Ramos (cell line): ENCODE measurements around the gene PXDN.
"Not testable (repeated sequence)": the region's sequence is repeated elsewhere in the genome, so short reads cannot be mapped to it uniquely, and the experiment has no call there.

ENCODE experiments used
- in situ Hi-C: fragments of 300-500 bp; cut with MboI; formaldehyde crosslinking; loops from one replicate; pipeline ENCODE4 v1.14.3; 2022; ENCODE audit warnings: low sequenced_read_pairs; ENCODE audit not compliant: unreplicated experiment

Gene PXDN, protein sequence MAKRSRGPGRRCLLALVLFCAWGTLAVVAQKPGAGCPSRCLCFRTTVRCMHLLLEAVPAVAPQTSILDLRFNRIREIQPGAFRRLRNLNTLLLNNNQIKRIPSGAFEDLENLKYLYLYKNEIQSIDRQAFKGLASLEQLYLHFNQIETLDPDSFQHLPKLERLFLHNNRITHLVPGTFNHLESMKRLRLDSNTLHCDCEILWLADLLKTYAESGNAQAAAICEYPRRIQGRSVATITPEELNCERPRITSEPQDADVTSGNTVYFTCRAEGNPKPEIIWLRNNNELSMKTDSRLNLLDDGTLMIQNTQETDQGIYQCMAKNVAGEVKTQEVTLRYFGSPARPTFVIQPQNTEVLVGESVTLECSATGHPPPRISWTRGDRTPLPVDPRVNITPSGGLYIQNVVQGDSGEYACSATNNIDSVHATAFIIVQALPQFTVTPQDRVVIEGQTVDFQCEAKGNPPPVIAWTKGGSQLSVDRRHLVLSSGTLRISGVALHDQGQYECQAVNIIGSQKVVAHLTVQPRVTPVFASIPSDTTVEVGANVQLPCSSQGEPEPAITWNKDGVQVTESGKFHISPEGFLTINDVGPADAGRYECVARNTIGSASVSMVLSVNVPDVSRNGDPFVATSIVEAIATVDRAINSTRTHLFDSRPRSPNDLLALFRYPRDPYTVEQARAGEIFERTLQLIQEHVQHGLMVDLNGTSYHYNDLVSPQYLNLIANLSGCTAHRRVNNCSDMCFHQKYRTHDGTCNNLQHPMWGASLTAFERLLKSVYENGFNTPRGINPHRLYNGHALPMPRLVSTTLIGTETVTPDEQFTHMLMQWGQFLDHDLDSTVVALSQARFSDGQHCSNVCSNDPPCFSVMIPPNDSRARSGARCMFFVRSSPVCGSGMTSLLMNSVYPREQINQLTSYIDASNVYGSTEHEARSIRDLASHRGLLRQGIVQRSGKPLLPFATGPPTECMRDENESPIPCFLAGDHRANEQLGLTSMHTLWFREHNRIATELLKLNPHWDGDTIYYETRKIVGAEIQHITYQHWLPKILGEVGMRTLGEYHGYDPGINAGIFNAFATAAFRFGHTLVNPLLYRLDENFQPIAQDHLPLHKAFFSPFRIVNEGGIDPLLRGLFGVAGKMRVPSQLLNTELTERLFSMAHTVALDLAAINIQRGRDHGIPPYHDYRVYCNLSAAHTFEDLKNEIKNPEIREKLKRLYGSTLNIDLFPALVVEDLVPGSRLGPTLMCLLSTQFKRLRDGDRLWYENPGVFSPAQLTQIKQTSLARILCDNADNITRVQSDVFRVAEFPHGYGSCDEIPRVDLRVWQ (N-terminal part only)

DNA sequence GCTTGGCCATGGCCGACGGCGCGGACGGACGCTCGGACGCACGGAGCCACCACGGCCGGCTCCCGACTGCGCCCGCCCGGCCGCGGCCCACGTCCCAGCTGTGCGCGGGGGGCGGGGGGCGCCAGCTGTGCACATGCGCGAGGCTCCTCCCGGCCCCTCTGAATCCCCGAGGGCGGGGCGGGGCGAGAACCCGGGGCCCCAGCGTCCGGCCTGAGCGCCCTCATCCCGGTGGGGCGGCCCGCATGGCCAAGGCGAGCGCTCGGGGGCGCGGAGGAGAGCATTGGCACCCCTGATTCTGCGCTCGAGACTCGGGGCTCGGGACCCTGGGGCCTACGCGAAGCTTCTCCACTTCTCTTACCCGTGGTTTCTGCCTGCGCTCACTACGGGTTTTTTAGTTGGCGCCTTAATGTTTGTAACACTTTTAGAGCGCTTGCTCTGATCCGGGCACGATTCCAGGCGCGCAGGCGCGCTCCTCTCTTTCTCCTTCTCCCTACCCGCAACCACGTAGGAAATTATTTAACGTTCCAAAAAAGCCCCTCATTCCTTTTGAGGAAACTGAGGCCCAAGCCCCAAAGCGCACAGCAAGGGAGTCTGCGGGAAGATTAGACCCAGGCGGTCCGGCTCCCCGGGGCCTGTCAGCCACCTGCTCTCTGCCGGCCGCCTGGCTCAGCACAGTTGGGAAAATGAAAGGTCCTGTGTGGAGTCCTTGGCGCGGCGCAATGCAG is at the start of gene PXDN:
PXDN (minus strand) TSS at position 70 of the 725 bp plus-strand sequence; CDS start at position 10, 60 bp downstream.
- in situ Hi-C loops, result no loop called here

DNA sequence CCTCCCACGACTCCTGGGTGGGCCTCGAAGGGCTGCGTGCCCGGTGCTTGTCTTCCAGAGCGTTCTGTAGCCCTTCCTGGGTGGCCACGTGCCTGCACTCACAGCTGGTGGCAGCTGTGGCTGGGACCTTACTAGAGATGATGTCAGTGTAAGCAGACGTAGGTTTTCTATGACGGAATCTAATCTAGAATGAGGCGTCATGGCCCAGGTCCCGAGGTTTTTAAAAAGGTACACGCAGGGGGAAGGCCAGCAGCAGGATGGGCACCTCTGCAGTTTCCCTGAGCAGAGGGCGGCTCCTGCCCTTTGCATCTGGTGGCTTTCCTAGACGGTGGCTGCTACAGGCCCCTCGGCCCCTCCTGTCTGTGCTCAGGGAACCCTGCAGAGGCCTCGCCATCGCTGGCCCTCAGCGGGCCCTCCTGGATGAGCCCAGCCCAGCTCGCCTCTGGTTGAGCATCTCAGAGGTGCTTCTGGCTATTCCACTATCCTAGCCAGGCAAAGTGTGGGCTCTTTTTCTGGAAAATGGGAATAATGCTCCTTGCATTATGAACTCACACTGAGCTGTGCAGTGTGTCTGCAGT is 49.6 kb upstream of the PXDN start:
- in situ Hi-C loops, result no loop called here

DNA sequence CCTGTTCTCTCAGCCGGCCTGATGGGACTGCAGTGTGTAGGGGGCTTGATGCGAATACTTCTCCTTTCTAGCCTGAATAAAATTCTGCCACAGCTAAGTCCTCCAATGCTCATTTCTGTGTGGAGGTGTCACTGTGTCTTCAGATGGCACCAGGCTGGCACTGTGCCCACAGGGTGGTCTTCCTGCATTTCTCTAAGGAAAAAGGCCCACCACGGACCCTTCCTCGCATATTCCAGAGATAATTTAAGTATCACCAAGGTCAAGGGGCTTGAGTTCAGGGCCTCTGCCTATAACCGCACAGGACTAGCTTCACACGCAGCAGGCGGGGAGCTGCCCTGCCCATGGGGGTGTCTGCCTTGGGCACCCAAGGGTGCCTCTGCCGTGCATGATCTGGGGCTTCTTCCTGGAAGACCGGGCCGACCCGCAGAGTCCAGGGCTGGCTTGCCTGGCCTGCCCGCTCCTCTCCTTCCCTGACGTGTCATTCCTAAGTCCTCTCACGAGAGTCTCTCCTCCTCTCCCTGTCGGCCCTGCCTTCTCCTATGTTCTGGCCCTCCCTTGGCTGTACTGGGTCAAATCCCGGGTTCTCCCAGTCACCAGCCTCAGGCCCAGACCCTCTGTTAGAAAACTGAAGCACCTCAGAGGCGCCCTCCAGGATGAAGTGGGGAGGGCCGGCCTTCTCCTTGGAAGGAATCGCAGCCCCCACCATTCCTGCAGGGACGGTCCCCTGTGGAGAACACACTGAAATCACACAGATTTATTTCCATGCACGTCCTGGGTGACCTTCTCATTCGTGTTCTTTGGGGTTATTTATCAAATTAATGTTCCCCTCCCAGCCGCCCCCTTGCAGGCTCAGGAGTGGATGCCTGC is 48.9 kb upstream of the PXDN start:
- in situ Hi-C loops, result no loop called here

DNA sequence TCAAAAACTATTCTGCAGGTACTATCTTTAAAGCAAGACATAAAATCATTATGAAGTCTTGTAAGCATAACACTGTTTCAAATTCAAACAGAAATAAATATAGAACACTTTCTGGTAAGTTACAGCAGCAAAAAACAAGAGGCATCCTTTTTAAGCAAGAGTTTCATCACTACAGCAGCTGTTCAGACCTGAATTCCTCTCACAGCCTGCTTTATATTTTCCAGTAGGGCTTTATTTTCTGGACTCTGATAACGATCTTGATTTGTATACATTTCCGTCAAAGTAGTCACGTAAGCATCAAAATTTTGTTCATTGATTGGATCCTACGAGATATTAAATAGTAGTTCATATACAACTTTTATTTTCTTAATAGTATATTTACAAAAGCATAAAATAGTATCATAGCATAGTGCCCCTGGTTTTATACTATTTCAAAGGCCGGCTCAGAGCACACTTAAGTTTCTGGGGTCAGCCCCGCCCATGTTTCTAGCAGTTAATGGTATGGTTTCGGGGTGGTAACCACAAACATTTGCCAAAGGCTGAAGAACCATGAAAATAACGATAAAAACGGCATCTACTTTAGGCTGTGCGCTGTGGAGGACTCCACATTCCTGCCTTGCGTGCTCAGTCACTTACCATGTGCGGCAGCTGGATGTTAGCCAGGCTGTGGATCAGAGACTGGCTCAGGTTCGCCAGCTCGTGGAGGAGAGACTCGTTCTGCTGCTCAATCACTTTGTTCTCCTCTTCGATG is 47.5 kb upstream of the PXDN start:
- in situ Hi-C loops, result no loop called here

DNA sequence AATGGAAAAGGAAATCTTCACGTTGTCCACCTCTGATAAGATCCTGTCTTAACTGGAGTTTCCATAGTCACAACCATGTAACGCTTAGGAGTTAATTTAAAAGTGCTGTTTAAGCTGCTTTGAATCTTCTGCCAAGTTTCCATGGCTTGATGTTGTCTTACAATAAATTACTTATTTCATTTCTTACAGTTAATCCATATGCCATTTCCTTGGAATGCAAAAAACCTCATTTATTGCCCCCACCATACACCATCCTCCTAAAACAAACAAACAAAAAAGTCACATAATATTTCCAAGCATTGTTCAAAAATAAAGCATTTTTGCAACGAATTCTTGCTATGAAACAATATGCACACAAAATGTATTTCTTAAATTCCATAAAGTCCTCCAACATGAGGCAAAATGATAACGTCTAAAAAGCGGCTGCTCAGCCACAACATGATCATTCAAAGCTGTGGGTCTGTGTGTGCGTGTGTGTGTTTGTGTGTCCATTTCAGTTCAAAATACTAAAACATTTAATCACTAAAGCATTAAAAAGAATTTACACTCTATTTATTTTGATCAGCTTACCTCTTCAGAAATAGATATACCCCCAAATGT is 46.8 kb upstream of the PXDN start:
- in situ Hi-C loops, result no loop called here

DNA sequence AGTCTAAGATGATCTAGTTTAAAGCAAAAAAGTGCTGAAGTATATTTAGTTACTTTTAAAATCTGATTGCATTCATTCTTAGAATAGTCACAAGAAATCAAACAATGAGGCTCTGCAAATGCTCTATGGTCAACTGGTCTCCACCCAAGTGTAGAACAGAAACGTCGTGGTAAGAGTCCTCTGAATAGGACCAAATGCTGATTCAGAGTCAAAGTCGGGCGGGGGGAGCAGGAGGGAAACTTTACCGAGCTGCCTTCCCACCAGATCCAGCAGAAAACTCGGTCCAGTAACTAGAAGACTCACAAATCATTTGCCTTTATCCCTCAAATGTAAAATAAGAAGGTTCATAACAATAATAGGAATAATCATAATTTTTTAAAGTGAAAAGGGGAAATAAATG is 46.2 kb upstream of the PXDN start:
- in situ Hi-C loops, result no loop called here

DNA sequence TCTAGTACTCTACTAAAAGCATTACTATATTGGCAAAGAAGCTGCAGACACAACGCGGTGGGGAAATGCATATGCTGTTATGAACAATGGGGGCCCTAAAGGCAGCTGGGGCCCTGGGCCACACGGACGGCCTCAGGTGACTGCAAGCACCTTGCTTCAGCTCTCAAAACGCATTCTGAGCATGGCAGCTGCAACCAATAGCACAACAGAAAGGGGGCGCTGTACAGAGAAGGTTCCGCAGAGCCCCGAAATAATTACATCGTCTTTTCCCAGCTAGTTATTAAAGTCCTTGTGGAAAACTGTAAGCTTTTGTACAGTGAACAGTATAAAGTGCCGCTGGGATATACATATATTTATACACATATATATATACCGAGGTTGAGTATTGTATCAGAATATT is 45.3 kb upstream of the PXDN start:
- in situ Hi-C loops, result no loop called here

DNA sequence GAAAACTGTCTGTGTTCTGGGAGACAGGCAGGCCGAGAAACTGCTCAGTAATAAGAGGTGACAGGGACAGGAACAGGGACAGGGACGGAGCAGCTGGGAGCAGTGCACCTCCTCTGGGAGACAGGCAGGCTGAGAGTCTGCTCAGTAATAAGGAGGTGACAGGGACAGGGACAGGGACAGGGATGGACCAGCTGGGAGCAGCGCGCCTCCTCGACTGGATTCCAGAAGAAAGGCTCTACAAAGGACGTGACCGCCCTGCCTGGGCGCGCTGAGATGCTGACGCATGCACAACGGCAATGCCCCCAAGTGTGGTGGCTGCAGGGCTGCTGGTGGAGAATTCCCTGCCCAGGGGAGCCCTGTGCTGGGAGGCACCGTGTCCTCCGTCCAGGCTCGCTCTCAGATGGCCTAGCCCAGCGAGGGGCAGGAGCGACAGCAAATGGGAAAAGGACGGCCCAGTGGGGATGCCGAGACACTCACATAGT is 44.2 kb upstream of the PXDN start:
- in situ Hi-C loops, result no loop called here

DNA sequence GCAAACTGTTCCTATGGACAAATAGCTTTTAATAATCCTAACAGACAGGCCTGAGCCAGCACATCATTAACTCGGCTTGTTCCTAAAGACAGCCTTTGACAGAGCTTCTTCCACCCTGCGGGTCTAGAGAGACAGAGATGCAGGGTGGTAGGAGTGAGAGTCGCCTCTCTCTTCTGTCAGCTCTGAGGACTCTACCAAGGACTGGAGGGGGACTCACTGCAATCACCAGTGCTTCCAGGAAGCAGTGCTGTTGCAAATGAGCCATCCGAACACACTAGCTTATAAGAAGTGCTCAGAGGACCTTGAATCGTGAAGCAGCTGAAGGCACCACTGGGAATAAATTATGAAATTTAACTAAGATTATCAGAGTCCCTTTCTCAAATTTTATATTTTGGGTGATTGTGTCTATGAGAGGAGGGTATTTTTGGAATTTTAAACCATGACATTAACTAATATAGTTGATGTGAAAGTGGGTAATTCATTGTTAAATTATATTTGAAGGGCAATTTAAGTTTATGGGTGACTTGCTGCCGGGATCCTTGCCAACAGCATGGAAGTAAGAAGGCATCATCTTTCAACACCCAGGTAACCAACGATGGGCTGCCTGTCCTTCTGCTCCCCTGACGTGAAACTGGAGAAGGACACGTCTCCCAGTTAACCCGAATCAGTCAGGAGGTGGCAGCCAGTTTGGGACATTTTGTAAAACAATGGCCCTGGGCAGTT is 43.6 kb upstream of the PXDN start:
- in situ Hi-C loops, result no loop called here

DNA sequence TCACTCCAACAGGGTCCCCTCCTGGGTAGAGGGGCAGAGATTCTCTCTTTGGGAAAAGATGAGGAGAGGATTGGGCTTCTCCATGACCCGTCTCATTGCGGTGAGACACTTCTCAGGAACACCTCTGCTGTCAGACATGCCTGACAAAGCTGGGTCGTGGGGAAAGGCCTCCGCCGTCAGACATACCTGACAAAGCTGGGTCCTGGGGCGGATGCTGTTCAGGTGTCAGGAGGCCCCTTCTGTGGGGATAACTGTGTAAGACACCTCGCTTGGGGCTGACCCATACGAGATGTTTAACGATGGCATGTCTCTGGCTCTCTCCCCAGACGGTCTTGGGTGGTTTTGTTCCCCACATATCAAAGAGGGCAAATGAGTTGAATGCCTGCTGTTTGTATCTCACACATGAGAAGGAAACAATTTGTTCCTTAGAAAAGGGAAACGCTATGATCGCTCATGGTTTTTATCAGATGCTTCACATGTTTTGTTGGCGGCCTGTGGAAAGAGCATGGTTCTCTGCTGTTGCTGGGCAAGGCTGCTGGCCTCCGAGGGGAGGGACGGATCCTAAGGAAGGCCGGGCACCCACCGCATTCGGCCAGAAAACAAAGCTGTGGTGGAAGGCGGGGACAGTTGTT is 40.8 kb upstream of the PXDN start:
- in situ Hi-C loops, result no loop called here

DNA sequence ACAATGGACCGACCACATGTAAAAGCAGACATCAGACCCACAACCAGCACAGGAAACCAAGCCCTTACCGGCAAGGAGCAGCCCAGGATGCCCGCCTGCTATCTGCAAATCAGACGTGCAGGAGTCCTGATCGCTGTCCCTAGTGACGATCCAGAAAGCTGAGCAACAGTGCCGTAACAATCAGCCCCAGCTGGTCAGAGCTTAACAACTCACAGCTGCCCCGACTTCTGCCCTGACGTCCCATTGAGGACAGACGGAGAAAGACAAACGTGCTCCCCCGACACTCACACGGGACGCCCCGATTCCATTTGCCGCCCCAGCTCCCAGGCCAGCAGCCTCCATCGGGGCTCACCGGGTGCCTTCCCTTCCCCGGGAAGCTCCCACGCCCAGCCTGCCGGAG is 39.8 kb upstream of the PXDN start:
- in situ Hi-C loops, result no loop called here

DNA sequence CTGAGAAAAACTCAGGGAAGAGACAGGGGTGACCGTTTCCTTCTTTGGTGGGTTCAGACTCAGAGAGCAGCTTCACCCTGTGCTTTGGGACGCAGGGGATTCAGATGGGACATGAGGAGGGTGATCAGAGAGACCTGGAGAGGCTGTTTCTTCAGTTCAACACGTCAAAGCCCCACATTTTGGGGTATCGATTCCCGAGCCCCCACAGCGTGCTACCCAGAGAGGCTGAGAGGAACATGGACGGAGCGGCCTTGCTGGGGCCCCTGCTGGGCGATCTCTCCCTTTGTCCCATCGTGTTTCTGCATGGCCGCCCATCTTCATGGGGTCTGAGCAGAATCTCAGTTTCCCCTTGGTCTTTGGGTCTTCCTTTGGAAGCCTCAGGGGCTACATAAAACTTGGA is 38.2 kb upstream of the PXDN start:
- in situ Hi-C loops, result no loop called here

DNA sequence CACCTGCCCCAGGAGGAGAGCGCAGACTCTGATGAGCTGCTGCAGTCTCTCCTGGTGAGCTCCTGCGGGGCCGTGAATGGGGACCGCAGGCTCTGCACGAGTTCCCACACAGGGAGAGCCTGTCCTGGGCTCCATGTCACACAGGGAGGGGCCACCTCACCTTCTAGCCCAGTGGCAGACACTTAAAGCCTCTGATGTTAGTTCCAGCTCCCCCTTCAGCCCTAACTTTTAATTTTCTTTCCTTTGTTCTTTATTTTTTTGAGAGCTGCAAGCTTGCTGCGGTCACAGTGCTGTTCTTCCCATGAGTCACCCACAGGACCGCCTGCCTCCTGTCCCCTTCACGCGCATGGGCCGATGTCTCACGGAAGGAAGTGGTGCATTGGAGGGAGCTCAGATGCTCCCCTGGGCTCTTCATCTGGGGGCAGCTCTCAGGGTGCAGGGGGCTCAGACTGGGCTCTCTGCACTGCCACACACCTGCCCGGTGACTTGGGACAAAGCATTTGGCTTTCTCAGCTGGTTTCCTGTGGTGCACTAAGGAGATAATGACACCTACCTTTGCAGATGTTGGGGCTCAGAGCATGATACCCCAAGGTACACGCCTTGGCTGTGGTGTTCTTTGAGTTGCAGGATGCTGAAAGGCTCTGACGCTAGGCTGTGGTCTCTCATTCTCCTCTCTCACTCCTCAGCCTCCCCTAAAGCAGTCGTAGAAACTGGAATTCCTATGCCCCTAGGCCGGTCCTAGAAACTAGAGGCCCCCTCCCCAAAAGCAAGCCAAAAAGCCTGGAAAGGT is 37.2 kb upstream of the PXDN start:
- in situ Hi-C loops, result no loop called here

DNA sequence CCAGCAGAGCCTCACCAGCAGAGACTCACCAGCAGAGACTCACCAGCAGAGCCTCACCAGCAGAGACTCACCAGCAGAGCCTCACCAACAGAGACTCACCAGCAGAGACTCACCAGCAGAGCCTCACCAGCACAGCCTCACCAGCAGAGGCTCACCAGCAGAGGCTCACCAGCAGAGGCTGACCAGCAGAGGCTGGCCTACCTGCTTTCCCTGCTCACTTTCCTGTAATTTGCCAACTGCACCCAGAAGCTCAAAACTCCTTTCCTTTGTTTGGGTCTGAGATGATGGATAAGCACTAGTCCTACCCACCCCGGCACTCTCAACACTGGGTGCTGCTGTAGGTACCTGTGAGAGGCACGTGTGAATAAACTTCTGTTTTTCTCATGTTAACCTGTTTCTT is 36.4 kb upstream of the PXDN start:
- in situ Hi-C loops, result no loop called here

DNA sequence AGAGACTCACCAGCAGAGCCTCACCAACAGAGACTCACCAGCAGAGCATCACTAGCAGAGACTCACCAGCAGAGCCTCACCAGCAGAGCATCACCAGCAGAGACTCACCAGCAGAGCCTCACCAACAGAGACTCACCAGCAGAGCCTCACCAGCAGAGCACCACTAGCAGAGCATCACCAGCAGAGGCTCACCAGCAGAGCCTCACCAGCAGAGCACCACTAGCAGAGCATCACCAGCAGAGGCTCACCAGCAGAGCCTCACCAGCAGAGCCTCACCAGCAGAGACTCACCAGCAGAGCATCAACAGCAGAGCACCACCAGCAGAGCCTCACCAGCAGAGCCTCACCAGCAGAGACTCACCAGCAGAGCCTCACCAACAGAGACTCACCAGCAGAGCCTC is 35.7 kb upstream of the PXDN start:
- in situ Hi-C loops, result not testable (repeated sequence)

DNA sequence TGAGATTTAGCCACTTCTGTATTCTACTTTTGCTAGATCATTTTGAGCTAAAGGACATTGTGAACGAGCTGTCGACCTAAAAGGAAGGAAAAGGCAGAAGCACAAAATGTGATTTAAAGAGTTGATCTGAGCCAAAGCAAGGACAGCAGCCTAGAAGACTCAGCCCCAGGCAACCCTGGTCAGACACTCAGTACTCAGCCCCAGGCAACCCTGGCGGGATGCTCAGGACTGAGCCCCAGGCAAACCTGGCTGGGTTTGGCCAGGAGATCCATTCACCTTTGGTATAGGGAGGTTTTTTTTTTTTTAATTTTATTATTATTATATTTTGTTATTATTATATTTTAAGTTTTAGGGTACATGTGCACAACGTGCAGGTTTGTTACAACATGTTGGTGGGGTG is 34.3 kb upstream of the PXDN start:
- in situ Hi-C loops, result no loop called here
